OCI-LY1 (cell line): Measurements from ENCODE around the gene FTSJ3.

Experiments used
- H2AFZ ChIP-seq: fragments of 200-600 bp; sonication (generic), shearing (Covaris generic); 2 replicates; pipeline ENCODE4 v1.6.0; 2014; ENCODE audit warnings: antibody characterized with exemption, mild to moderate bottlenecking, low read length
- H3F3A ChIP-seq: fragments of 200-600 bp; sonication (generic), shearing (Covaris generic); 2 replicates; pipeline ENCODE4 v1.6.0; 2014; ENCODE audit warnings: mild to moderate bottlenecking, antibody characterized with exemption, low read length, moderate library complexity; ENCODE audit not compliant: insufficient read depth
- H3K27ac ChIP-seq: fragments of 200-600 bp; sonication (generic); 2 replicates; pipeline ENCODE4 v1.5.1; 2014; ENCODE audit warnings: low read length, mixed run types, mild to moderate bottlenecking, low read depth; ENCODE audit not compliant: poor library complexity, severe bottlenecking
- H3K27me3 ChIP-seq: fragments of 200-600 bp; sonication (generic); 2 replicates; pipeline ENCODE4 v1.6.0; 2014; ENCODE audit warnings: antibody characterized with exemption, mild to moderate bottlenecking, low read length, moderate library complexity; ENCODE audit not compliant: insufficient read depth
- H3K36me3 ChIP-seq: fragments of 200-600 bp; sonication (generic); 2 replicates; pipeline ENCODE4 v1.6.1; 2014; ENCODE audit warnings: mild to moderate bottlenecking, antibody characterized with exemption, low read length, moderate library complexity, mixed read lengths; ENCODE audit not compliant: insufficient read depth
- H3K4me1 ChIP-seq: fragments of 200-600 bp; sonication (generic); 2 replicates; pipeline ENCODE4 v1.5.1; 2014; ENCODE audit warnings: mild to moderate bottlenecking, low read length, moderate library complexity; ENCODE audit not compliant: insufficient read depth, severe bottlenecking
- H3K4me2 ChIP-seq: fragments of 200-600 bp; sonication (generic), shearing (Covaris generic); 2 replicates; pipeline ENCODE4 v1.6.1; 2014; ENCODE audit warnings: low read length
- H3K4me3 ChIP-seq: fragments of 200-600 bp; sonication (generic); 2 replicates; pipeline ENCODE4 v1.5.1; 2014; ENCODE audit warnings: low read length, low read depth, mild to moderate bottlenecking, mixed read lengths; ENCODE audit not compliant: poor library complexity, severe bottlenecking
- H3K79me2 ChIP-seq: fragments of 200-600 bp; shearing (Covaris generic); 2 replicates; pipeline ENCODE4 v1.6.1; 2016; ENCODE audit warnings: mixed run types, low read length, mixed read lengths; ENCODE audit not compliant: insufficient read depth
- H3K9ac ChIP-seq: fragments of 200-600 bp; sonication (generic), shearing (Covaris generic); 2 replicates; pipeline ENCODE4 v1.6.1; 2014; ENCODE audit warnings: mild to moderate bottlenecking, low read length, mixed read lengths
- H3K9me2 ChIP-seq: fragments of 200-600 bp; sonication (generic), shearing (Covaris generic); 2 replicates; pipeline ENCODE4 v1.6.1; 2014; ENCODE audit warnings: low read depth, mild to moderate bottlenecking, low read length, mixed read lengths
- H3K9me3 ChIP-seq: fragments of 200-600 bp; shearing (Covaris generic); 2 replicates; pipeline ENCODE4 v1.6.1; 2014; ENCODE audit warnings: low read length, mixed read lengths
- H4K20me1 ChIP-seq: fragments of 200-600 bp; sonication (generic), shearing (Covaris generic); 2 replicates; pipeline ENCODE4 v1.6.0; 2016; ENCODE audit warnings: mild to moderate bottlenecking, low read length; ENCODE audit not compliant: insufficient read depth
- EZH2 ChIP-seq: fragments of 200-600 bp; sonication (generic), shearing (Covaris generic); IDR thresholded peaks from 2 replicates; pipeline ENCODE4 v1.8.0; 2017; ENCODE audit warnings: borderline replicate concordance, mixed run types, mild to moderate bottlenecking, antibody characterized with exemption, low read length, moderate library complexity, mixed read lengths
- TF ChIP-seq, protein P1 (sequence below): fragments of 200-600 bp; sonication (generic), shearing (Covaris generic); IDR thresholded peaks from 2 replicates; pipeline ENCODE4 v1.5.1; 2017; ENCODE audit warnings: mild to moderate bottlenecking, antibody characterized with exemption, low read length, moderate library complexity, mixed read lengths

FTSJ3 gene

DNA sequence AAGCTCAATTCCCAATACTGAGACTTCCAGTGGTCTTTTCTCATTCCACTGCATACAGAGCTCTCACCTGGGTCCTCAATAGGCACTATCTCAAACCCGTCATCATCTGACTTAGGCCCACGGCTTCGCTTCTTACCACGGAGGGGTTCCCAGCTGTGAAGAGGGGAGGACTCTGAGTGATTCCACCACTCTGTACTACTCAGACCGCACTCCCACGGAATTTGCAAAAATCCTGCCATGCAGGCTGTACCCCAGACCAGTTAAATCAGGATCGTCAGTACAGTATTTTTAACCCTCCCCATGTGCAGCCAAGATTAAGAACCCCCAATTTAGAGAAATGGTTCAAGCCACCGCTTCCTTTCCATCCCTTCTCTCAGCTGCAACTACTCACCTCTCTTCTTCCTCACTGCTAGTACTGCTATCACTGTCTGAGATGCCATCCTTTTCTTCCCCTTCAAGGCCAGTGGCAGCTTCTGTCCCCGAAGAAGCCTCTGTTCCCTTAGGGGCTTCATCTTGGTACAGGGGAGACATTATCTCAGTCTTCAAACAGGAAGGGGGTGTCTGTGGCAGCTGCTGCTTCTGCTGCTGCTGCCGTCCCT lies 6.4 kb downstream of the FTSJ3 start:
- H3K9me3 ChIP-seq = no peaks in the 10 kb centered on the region
- H3K9ac ChIP-seq = no peak overlapping the region
- H3K36me3 ChIP-seq = peaks cover 99% of the 10 kb centered on the region
- peaks cover 11% of the 10 kb centered on the region for H3K4me1 ChIP-seq
- no peak overlapping the region for H3K4me3 ChIP-seq
- H2AFZ ChIP-seq = no peak overlapping the region
- no peak overlapping the region for H3K4me2 ChIP-seq
- no peak for TF ChIP-seq EZH2
- TF ChIP-seq, protein P1, sequence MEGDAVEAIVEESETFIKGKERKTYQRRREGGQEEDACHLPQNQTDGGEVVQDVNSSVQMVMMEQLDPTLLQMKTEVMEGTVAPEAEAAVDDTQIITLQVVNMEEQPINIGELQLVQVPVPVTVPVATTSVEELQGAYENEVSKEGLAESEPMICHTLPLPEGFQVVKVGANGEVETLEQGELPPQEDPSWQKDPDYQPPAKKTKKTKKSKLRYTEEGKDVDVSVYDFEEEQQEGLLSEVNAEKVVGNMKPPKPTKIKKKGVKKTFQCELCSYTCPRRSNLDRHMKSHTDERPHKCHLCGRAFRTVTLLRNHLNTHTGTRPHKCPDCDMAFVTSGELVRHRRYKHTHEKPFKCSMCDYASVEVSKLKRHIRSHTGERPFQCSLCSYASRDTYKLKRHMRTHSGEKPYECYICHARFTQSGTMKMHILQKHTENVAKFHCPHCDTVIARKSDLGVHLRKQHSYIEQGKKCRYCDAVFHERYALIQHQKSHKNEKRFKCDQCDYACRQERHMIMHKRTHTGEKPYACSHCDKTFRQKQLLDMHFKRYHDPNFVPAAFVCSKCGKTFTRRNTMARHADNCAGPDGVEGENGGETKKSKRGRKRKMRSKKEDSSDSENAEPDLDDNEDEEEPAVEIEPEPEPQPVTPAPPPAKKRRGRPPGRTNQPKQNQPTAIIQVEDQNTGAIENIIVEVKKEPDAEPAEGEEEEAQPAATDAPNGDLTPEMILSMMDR = no peak
- no peaks in the 10 kb centered on the region for H3K27me3 ChIP-seq
- H3K9me2 ChIP-seq = no peaks in the 10 kb centered on the region
- H3K79me2 ChIP-seq = peaks cover 3% of the 10 kb centered on the region; the same call in 1 of the 2 replicates
- no peaks in the 10 kb centered on the region; the same call in 1 of the 2 replicates for H3F3A ChIP-seq
- no peak overlapping the region for H3K27ac ChIP-seq
- H4K20me1 ChIP-seq = no peaks in the 10 kb centered on the region

DNA sequence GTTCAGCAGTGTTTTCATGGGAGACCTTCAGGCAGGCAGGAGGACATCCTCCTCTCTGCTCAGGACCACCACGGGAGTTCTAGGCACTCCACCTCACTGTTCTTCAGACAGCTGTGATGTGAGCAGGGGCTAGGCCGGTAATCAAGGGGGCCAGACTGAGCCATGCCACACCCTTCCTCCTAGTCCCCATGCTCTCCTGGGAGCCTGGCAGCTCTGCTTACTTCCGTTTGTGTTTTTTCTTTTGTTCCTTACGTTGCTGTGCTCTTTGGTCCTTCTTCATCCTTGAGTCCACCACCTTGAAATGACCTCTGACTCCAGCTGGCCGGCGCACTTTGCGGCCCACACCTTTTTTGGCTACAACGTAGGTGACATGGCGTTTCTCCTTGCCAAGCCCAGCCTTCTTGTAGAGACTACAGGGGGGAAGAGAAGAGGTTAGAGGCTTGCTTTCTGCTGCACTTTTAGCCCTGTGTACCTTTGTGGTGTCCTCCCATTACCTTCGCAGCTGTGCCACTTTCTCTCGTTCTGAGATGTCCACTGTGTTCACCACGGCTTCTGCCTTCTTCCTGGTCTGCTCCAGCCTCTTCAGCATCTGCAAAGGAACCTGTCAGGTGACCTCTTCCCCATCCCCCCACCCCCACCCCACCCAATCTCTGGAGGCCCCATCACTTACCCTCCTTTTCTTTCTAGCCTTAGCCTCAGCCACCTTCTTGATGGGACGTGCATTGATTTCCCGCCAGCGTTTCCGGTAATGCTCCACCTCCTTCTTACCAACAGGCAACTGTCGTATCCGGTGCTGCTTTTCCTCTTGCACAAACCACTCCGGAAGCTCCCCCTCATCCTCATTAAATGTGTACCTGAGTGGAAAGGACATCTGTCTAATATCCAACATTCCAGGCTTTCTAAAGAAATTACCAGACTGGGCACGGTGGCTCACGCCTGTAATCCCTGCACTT lies 7.6 kb downstream of the FTSJ3 start:
- no peaks in the 10 kb centered on the region for H3K27me3 ChIP-seq
- H3K79me2 ChIP-seq = no peaks in the 10 kb centered on the region
- H3K9me2 ChIP-seq = no peaks in the 10 kb centered on the region
- H3F3A ChIP-seq = no peaks in the 10 kb centered on the region; the same call in 1 of the 2 replicates
- no peak overlapping the region for H3K9ac ChIP-seq
- no peaks in the 10 kb centered on the region for H3K9me3 ChIP-seq
- no peak overlapping the region for H3K27ac ChIP-seq
- no peaks in the 10 kb centered on the region for H4K20me1 ChIP-seq
- H3K4me2 ChIP-seq = no peak overlapping the region
- H3K4me1 ChIP-seq = peaks cover 5% of the 10 kb centered on the region
- no peak for TF ChIP-seq EZH2
- TF ChIP-seq, protein P1 = no peak
- H3K4me3 ChIP-seq = no peak overlapping the region
- H2AFZ ChIP-seq = no peak overlapping the region
- peaks cover 99% of the 10 kb centered on the region for H3K36me3 ChIP-seq

DNA sequence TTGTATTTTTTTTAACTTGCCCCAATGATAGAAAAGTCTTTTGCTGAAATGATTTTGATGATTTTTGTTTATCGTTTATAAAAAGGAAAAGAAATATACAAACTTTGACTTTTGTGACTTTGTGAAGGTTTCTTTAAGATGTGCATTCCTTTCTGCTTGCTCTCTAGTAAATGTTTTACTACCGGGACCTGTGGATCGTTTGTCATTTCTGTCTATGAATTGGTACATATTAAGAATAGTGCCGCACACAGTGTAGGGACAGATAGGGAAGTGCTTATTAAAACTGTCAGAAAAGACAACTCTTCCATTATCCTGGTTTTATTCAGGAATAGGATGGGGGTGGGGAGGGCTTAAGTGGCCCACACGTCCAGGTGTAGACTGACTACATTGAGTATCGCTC lies 8.3 kb downstream of the FTSJ3 start:
- H3K9me2 ChIP-seq = no peaks in the 10 kb centered on the region
- H3K27ac ChIP-seq = no peak overlapping the region
- H3K9ac ChIP-seq = no peak overlapping the region
- no peak for TF ChIP-seq EZH2
- TF ChIP-seq, protein P1 = no peak
- H3K27me3 ChIP-seq = no peaks in the 10 kb centered on the region
- H3K4me1 ChIP-seq = peaks cover 5% of the 10 kb centered on the region
- H3K36me3 ChIP-seq = peaks cover 99% of the 10 kb centered on the region
- H3F3A ChIP-seq = no peaks in the 10 kb centered on the region; the same call in 1 of the 2 replicates
- no peak overlapping the region for H3K4me2 ChIP-seq
- H3K9me3 ChIP-seq = no peaks in the 10 kb centered on the region
- H3K79me2 ChIP-seq = no peaks in the 10 kb centered on the region
- H2AFZ ChIP-seq = no peak overlapping the region
- H4K20me1 ChIP-seq = no peaks in the 10 kb centered on the region
- H3K4me3 ChIP-seq = no peak overlapping the region
